Measurements from ENCODE around the gene PRCP.

The PRCP gene

GRCh38 chr11:82906236-82906635 is 6.0 kb upstream of the PRCP start:
- peak; percentile 43 for DNase-seq

DNA sequence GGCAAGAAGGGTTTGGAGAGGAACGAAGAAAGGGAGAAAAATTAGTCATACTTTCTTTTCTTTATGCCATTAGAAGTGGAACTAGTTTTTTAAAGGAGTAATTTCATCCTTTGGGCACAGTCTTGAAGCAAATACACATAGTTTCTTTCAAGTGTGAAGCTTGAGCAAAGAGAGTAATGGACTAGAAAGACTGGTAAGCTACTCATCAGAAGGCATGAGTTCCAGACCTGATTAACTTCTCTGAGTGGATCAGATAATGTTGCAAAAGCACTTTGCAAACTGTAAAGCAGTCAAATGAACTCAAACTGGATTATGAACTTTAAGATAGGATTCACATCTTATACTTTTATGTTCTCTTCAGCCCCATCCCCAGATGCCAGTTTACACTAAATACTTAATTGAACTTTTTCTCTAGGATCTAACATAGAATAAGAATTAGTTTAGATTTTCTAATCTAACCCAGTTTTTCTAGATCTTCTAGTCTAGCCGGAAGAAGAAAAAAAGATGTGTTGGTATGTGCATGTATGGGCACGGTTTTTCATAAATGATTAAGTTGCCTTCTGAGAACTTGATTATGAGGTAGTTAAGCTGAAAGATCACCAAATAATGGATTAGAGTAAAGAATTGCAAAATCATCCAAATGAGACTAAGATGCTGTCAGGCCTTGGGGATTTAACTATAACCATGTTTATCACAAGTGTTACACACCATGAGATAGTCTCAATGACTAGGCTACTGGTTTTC is 3.8 kb upstream of the PRCP start:
- no peak for DNase-seq

- no peak for DNase-seq
These were observed 2.6 kb upstream of the PRCP start for GRCh38 chr11:82902880-82903279.

GRCh38 chr11:82901922-82902485 is 1.8 kb upstream of the PRCP start:
- no peak for DNase-seq

DNA sequence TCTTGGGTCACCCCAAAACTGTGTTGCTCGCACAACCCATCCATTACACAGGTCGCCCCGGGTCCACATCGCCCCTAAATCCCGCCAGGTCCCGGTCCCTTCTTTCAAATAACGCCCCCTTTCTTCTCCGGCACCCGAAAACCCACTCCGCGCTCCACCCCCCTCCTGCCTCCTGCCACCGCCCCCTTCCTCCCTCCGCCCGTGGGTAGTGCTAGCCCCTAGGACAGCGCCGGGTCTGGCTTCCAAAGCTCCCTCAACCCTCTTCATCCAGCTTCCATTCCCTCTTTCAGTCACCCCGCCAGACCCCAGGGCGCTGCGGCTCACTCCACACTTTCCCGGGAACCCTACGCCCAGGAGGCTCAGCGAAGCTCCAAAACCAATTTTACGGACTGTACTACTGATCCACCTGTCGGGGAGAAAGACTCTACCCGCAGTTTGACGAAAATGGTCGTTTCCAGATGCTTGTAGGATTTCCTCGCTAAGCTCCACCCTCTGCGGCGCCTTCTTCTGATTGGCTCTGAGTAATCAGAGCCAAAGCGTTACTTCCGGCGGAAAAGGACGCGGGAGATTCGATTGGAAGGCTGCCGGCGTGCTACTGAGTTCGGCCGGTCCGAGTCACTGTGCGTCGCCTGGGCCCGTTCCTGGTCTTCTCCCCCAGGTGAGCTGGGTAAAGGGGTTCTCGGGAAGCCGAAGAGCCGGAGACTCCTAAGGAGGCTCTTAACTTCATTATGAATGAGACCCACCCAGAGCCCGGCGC is 1.1 kb upstream of the PRCP start, which contains the start of gene DDIAS:
TSS of gene DDIAS (plus strand) at position 572 of the 757 bp plus-strand sequence. CDS start 13,003 bp downstream, outside the sequence.
- peak; percentile 97 for DNase-seq

GRCh38 chr11:82899957-82900276 is 313 bp downstream of the PRCP start:
- DNase-seq, result no peak

- peak; percentile 43 for DNase-seq
These were observed 927 bp downstream of the PRCP start for GRCh38 chr11:82899186-82899820.

DNA sequence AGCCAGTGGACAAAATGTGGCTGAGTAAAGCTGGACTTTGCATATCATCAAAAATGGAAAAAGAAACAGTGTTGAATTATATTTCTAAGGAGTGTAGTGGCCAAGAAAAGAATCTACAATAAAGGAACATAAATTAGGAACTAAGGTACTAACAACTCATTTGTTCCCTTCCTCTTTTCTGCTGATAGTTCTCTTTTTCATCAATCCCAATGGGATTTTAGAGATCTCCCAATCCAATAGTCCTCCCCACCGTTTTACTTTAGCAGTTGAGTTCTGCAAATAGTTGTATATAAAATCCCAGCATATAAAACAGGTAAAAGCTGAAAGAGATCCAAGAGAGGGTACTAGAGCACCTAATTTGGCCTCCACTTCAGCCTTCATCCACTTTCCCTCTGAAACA is 2.0 kb downstream of the PRCP start:
- no peak for DNase-seq

DNA sequence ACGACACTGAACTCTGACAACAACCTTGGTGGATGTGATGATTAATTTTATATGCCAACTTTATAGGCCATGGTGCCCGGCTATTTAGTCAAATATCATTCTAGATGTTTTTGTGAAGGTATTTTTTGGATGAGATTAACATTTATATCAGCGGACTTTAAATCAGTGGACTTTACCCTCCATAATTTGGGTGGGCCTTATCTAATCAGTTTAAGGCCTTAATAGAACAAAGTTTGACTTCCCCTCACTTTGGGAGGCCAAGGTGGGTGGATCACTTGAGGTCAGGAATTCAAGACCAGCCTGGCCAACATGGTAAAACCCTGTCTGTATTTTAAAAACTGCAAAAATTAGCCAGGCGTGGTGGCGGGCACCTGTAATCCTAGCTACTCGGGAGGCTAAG is 4.0 kb downstream of the PRCP start:
- DNase-seq, result no peak

- DNase-seq, result no peak
These were observed 4.7 kb downstream of the PRCP start for GRCh38 chr11:82895437-82896091.

DNA sequence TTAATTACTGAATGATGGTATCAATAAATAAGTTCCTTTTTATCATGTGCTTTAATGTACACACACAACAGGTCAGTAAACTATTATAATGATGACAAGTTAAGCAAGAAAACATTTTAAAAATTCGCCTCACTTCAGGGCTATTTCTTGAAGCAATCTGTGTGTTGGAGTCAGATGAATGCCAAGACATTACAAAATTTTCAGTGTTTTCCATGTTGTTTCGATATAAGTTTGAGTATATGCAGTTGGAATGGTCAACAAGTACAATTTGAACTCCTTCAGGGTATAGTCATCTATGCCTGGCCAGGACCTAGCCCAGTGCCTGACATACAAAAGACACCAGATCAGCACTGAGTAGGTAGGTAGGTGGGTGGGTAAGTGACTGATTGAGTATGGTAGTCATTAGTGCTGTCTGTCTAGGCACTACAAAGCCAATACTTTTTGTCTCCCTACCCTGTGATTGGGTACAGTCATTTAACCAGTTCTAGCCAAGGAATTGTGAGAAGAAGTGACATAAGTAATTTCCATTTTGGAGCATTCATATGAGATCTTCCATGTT is 7.5 kb downstream of the PRCP start:
- DNase-seq, result no peak

DNA sequence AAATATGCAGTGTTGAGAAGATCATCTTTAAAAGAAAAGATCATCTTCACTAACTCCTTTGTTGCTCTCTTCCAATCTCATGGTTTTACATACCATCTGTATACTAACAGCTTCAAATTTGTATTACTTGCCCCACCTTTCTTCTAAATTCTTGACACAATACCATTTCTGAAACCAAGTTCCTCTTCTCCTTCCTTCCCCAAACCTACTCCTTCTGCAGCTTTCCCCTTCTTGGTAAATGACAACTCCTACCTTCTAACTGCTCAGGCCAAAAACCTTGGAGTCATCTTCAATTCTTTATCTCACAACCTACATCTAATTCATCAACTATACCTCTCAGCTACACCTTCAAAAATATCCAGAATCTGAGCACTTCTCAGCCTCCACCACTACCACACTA is 9.3 kb downstream of the PRCP start:
- DNase-seq, result no peak

DNA sequence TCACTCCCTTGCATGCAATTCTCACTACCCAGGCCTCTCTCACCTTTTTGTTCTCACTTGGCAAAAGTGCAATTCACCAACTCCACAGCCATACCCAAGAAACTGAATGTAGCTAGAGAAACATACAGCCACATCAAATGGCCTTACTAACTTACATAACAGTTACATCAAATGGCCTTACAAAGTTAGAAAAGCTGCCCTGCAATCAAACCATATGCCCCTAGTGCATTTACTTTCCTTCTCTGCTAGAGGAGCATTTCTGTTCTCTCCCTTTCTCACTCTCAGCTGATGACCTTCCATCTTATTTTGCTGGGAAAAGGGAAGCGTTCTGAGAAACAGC is 10.3 kb downstream of the PRCP start:
- no peak for DNase-seq

DNA sequence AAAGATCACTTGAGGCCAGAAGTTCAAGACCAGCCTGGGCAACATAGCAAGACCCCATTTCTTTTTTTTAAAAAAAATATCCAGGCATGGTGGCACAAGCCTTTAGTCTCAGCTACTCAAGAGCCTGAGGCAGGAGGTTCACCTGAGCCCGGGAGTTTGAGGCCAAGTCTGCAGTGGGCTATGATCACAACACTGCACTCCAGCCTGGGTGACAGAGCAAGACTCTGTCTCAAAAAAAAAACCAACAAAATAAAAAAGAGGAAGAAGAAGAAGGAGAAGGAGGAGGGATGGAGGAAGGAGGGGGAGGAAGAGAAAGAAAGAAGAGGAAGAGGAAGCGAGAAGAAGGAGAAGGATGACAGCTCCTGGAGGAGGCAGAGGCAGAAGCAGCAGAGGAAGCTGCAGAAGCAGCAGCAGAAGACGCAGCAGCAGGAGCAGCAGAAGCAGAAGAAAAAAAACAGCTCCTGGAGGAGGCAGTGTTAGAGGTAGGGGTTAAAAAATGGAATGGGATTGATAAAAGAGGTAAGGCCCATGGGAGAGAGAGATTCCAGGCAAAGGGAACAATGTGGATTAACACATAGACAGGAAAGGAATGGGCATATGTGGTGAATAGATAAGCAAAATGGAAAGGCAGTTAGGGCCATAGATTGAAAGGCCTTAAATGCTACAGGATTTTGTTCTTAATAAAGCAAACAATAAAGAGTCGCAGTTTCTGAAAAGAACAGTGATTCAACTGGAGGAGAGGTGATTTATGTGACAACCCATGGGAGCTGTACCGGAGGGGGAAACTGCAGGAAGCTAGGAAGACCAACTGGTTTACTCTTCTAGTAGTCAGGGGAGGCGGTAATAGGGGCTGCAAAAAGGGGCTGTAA is 10.9 kb downstream of the PRCP start:
- no peak for DNase-seq

- no peak for DNase-seq
These were observed 16.4 kb downstream of the PRCP start for GRCh38 chr11:82883853-82884252.

- DNase-seq, result no peak
These were observed 25.3 kb downstream of the PRCP start for GRCh38 chr11:82874646-82875523.

GRCh38 chr11:82873919-82874333 is 26.3 kb downstream of the PRCP start:
- DNase-seq, result no peak

- DNase-seq, result no peak
These were observed 27.7 kb downstream of the PRCP start for GRCh38 chr11:82872377-82873150.

DNA sequence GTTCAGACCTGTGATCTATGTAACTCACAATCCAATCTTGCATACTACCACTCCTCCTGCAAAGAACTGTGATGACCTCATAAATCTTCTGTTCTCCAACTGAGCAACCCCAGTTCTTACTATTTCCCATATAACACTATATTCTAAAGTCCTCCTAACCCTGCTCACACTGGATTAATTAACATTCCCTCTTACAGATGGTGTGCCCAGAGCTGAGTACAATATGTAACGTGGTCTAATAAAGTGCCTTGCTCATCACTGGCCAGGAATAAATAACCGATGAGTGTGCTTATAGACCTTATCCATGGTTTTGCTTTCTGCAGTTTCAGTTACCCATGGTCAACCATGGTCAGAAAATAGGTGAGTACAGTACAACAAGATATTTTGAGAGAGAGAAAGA is 28.6 kb downstream of the PRCP start:
- DNase-seq, result no peak

- DNase-seq, result no peak
These were observed 30.6 kb downstream of the PRCP start for GRCh38 chr11:82869657-82870056.
